SK-N-MC (cell line): ENCODE results near the gene DLG1.

Experiments
- EZH2 ChIP-seq: fragments of 200-600 bp; sonication (generic); IDR thresholded peaks from one replicate; pipeline ENCODE4 v1.6.1; 2017; ENCODE audit warnings: antibody characterized with exemption
- POLR2AphosphoS5 ChIP-seq: IDR thresholded peaks from 2 replicates; pipeline ENCODE4 v1.6.1; 2012; ENCODE audit warnings: mild to moderate bottlenecking, low read depth, low read length, borderline replicate concordance

DNA sequence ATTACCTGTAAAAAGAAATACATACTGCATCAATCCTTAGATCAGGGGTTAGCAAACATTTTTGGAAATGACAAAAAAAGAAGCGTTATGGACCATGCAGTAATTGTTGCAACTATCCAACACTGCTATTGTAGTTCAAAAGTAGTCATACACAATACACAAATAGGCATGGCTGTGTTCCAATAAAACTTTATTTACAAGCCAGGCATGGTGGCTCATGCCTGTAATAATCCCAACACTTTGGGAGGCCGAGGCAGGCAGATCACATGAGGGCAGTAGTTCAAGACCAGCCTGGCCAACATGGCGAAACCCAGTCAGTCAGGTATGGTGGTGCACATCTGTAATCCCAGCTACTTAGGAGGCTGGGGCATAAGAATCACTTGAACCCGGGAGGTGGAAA lies 124.8 kb downstream of the DLG1 start:
- TF ChIP-seq POLR2AphosphoS5: no peak
- no peak for TF ChIP-seq EZH2
